GM21447 (cell line): ENCODE results near the gene HBQ1.
"Not testable (repeated sequence)": the region's sequence is repeated elsewhere in the genome, so short reads cannot be mapped to it uniquely, and the experiment has no call there.

Experiments
- ATAC-seq: cut with Tn5 transposase; IDR thresholded peaks from one replicate; pipeline ENCODE4 v1.9.1; 2021; ENCODE audit not compliant: unreplicated experiment

The HBQ1 gene

GRCh38 chr16:175011-175949 is 5.0 kb upstream of the HBQ1 start:
- no peak for ATAC-seq

GRCh38 chr16:176006-176405 is 4.3 kb upstream of the HBQ1 start:
- ATAC-seq = not testable (repeated sequence)

- not testable (repeated sequence) for ATAC-seq
Observed at GRCh38 chr16:176477-177382, 3.5 kb upstream of the HBQ1 start, which contains the start of gene HBA1. TSS of gene HBA1 (plus strand) at chr16:176680. CDS start at chr16:176717, 37 bp downstream.

DNA sequence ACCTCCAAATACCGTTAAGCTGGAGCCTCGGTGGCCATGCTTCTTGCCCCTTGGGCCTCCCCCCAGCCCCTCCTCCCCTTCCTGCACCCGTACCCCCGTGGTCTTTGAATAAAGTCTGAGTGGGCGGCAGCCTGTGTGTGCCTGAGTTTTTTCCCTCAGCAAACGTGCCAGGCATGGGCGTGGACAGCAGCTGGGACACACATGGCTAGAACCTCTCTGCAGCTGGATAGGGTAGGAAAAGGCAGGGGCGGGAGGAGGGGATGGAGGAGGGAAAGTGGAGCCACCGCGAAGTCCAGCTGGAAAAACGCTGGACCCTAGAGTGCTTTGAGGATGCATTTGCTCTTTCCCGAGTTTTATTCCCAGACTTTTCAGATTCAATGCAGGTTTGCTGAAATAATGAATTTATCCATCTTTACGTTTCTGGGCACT is 2.9 kb upstream of the HBQ1 start:
- ATAC-seq = no peak

DNA sequence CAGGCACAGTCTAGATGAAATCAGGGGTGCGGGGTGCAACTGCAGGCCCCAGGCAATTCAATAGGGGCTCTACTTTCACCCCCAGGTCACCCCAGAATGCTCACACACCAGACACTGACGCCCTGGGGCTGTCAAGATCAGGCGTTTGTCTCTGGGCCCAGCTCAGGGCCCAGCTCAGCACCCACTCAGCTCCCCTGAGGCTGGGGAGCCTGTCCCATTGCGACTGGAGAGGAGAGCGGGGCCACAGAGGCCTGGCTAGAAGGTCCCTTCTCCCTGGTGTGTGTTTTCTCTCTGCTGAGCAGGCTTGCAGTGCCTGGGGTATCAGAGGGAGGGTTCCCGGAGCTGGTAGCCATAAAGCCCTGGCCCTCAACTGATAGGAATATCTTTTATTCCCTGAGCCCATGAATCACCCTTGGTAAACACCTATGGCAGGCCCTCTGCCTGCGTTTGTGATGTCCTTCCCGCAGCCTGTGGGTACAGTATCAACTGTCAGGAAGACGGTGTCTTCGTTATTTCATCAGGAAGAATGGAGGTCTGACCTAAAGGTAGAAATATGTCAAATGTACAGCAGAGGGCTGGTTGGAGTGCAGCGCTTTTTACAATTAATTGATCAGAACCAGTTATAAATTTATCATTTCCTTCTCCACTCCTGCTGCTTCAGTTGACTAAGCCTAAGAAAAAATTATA is 2.1 kb upstream of the HBQ1 start:
- no peak for ATAC-seq

- no peak for ATAC-seq
Observed at GRCh38 chr16:178668-179015, 1.6 kb upstream of the HBQ1 start.

DNA sequence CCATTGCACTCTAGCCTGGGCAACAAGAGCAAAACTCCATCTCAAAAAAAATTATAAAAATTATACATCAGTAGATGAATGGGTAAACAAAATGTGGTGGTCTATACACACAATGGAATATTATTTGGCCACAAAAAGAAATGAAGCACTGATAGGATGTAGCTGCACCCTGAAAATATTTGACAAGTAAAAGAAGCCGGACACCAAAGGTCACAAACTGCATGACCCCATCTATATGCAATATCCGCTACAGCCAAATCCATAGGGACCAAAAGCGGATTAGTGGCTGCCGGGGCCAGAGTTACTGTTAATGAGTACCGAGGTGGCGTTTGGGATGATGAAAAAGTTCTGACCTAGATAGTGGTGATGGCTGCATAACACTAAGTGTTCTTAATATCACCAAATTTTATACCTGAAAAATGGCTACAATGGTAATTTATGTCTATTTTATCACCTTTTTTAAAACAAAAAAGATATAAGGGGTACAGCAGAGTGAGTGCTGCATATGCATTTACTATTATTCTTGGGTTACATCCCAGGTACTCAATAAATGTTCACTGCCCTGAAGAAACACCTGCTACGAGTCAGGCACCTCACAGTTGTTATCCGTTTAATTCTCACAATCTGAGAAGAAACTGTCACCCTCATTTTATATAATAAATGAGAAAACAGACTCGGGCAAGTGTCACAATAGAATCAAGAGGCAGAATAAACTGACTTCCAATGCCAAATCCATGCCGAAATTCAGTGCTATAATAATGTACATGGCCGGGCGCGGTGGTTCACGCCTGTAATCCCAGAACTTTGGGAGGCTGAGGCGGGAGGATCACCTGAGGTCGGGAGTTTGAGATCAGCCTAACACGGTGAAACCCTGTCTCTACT is 807 bp upstream of the HBQ1 start:
- ATAC-seq = no peak

DNA sequence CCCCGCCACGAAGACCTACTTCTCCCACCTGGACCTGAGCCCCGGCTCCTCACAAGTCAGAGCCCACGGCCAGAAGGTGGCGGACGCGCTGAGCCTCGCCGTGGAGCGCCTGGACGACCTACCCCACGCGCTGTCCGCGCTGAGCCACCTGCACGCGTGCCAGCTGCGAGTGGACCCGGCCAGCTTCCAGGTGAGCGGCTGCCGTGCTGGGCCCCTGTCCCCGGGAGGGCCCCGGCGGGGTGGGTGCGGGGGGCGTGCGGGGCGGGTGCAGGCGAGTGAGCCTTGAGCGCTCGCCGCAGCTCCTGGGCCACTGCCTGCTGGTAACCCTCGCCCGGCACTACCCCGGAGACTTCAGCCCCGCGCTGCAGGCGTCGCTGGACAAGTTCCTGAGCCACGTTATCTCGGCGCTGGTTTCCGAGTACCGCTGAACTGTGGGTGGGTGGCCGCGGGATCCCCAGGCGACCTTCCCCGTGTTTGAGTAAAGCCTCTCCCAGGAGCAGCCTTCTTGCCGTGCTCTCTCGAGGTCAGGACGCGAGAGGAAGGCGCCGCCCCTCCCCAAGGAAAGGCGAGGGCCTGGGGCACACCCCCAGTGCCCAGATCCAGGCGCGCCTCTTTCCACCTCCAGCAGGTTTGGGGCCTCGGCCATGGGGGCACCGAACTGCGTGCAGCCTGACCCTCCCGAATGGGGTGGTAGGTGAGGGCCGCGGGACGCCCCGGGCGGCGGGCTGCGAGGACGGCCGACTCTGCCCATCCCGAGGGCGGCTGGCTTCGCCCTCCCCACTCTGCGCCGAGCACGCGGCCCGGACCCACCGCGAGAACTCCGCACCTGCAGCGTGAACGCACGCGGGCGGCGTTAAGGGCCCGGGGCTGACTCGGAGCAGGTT is 664 bp downstream of the HBQ1 start:
- no peak for ATAC-seq

DNA sequence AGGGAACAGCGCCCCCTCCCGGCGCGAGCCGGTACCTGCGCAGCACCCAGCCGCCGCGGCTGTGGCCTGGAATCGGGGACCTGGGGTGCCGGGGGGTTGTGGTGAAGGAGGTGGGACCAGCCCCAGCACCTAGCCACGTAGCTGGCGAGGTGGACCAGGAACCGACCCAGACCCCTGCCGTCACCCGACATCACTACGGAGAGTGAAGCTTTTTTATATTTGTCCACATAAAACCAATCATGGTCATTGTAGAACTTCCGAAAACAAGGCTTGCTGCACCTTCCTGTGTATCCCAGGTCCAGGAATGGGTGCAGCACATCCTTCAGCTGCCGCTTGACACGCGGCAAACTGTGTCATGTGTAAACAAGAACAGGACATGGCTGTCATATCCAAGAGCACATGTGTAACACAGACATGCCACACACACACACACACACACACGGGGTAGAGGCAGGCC is 1.3 kb downstream of the HBQ1 start:
- ATAC-seq = no peak

DNA sequence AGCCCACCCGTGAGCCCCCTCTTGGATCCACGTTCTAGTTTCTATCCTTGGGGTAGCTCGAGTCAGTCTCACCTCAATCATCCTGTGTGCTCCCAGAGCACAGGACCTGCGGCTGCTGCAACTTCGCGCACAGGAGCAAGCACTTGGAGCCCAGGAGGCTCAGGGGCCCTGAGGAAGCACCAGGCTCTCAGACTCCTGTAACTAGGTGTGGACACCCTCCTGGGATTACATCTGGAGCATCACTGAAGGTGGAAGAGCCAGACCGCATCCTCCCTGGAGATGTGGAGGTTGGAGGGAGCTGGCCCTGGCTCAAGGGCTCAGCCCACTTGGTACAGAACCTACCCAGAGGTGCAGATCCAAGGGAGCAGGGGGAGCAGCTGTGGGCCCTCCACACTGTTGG is 2.7 kb downstream of the HBQ1 start:
- no peak for ATAC-seq

GRCh38 chr16:185213-185612 is 5.0 kb downstream of the HBQ1 start:
- no peak for ATAC-seq

DNA sequence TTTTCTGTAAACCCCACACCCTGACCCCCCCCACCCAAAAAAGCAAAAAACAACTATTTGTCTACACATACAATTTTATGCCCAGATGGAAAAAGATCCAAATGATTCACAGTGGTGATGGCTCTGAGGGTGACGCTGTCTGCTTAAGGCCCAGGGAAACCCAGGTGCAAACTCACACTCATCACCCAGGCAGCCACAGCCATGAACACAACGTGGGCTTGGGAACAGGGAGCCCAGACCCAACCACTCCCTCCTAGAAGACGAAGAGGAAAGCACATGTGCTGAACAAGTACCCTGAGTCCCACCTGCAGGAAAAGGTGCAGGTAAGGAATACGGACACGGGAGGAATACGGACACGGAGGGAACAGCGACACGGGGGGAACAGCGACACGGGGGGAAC is 5.4 kb downstream of the HBQ1 start:
- no peak for ATAC-seq

GRCh38 chr16:187330-187729 is 7.1 kb downstream of the HBQ1 start:
- no peak for ATAC-seq

- no peak for ATAC-seq
Observed at GRCh38 chr16:188674-189073, 8.4 kb downstream of the HBQ1 start.

GRCh38 chr16:189604-190186 is 9.4 kb downstream of the HBQ1 start:
- ATAC-seq = no peak

DNA sequence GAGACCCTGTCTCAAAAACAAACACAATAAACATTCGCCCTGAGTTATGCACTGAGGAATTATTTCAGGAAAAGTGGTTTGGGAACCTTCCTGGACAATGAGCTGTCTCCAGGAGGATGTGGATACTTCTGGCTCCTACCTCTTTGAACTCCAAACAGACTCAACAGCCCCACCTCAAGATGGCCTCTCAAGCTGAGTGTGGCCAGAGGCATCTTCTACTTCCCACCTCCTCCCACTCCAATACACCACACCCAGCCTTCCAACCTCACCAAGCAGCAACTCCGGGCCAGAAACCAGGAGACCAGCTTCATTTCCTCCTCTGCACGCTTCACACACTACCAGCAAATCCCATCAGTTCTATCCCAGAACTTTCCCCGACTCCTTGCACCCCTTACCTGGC is 11.6 kb downstream of the HBQ1 start:
- ATAC-seq = no peak

GRCh38 chr16:192686-193085 is 12.4 kb downstream of the HBQ1 start:
- no peak for ATAC-seq

- no peak for ATAC-seq
Observed at GRCh38 chr16:193441-193840, 13.2 kb downstream of the HBQ1 start.

DNA sequence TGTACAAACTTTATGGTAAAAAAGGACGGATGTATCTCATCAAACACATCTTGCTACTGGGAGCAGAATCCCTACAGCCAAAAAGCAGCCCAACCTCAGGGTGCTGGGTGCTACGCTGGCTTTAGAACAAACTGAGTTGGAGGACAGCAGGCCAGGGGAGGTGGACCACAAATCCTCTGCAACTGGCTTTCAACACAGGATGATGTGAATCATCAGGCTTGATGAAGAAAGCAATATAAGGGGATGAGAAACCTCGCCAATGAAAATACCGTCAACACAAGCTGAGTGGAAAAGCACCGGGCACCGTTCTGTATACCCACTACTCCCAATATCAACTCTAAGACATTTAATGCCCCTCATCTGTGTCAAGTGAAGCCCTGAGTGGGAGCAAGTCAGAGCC is 14.3 kb downstream of the HBQ1 start:
- ATAC-seq = no peak
